ENCODE measurements around the gene RAD51B. TPM values are rescaled to one million over a fixed set of nuclear protein-coding genes. Genes with fewer than 3 reads are reported as not detected.

RAD51B gene
- total and polyA plus RNA-seq, 9 donors: 21.6 to 70.1 (median 35.1) TPM

GRCh38 chr14:68404146-68404527 is 584.6 kb downstream of the RAD51B start:
- Histone ChIP-seq H3K4me3 (no peak overlapping the region), H3K27ac (peak overlapping the region in 1 of 2 donors; percentile 51), H3K27me3 (no peaks in the 10 kb centered on the region), H3K4me1 (ENCODE audit: insufficient read depth) (peaks cover 25% of the 10 kb centered on the region), H3K9me3 (no peaks in the 10 kb centered on the region), H3K36me3 (no peaks in the 10 kb centered on the region)
- TF ChIP-seq POLR2A (IDR thresholded peaks at IDR 0.05) (no peak), CTCF (IDR thresholded peaks at IDR 0.05) (no peak), EP300 (IDR thresholded peaks at IDR 0.05) (no peak)
- no peak for DNase-seq
- 28 to 36% (median 35%) methylated on average over 1 of the region's 1 CpG for WGBS, 3 donors
- intact Hi-C loops (cut with DNase I): loop anchor here in 1 of 4 donors (10.0 kb wide), 1 partner anchor 251 kb away; no protein-coding TSS in a partner anchor

GRCh38 chr14:68404652-68405183 is 585.1 kb downstream of the RAD51B start:
- intact Hi-C loops (cut with DNase I): loop anchor here in 1 of 4 donors (10.0 kb wide), 1 partner anchor 250 kb away; no protein-coding TSS in a partner anchor
- no peaks in the 10 kb centered on the region for H3K9me3 ChIP-seq
- DNase-seq: no peak
- no peaks in the 10 kb centered on the region for H3K27me3 ChIP-seq
- no peak for TF ChIP-seq CTCF (IDR thresholded peaks at IDR 0.05)
- TF ChIP-seq EP300 (IDR thresholded peaks at IDR 0.05): no peak
- no peak for TF ChIP-seq POLR2A (IDR thresholded peaks at IDR 0.05)
- H3K36me3 ChIP-seq: no peaks in the 10 kb centered on the region
- peak overlapping the region in 1 of 2 donors; percentile 51 for H3K27ac ChIP-seq
- H3K4me1 ChIP-seq (ENCODE audit: insufficient read depth): peaks cover 27% of the 10 kb centered on the region
- H3K4me3 ChIP-seq: no peak overlapping the region
- 61 to 76% (median 74%) methylated on average over 5 of the region's 5 CpGs for WGBS, 3 donors

- DNase-seq: no peak
- intact Hi-C loops (cut with DNase I): loop anchor here in 1 of 4 donors (10.0 kb wide), 1 partner anchor 249 kb away; no protein-coding TSS in a partner anchor
These were observed 586.4 kb downstream of the RAD51B start for GRCh38 chr14:68405961-68406360.

GRCh38 chr14:68407285-68407684 is 587.7 kb downstream of the RAD51B start:
- WGBS, 3 donors: 91 to 92% (median 91%) methylated on average over 1 of the region's 1 CpG
- H3K4me3 ChIP-seq: no peak overlapping the region
- H3K27me3 ChIP-seq: no peaks in the 10 kb centered on the region
- intact Hi-C loops (cut with DNase I): loop anchor here in 1 of 4 donors (10.0 kb wide), 1 partner anchor 248 kb away; no protein-coding TSS in a partner anchor
- no peak overlapping the region for H3K27ac ChIP-seq
- peaks cover 20% of the 10 kb centered on the region for H3K4me1 ChIP-seq (ENCODE audit: insufficient read depth)
- no peaks in the 10 kb centered on the region for H3K9me3 ChIP-seq
- DNase-seq: no peak
- no peaks in the 10 kb centered on the region for H3K36me3 ChIP-seq
- no peak for TF ChIP-seq POLR2A (IDR thresholded peaks at IDR 0.05)
- no peak for TF ChIP-seq CTCF (IDR thresholded peaks at IDR 0.05)
- TF ChIP-seq EP300 (IDR thresholded peaks at IDR 0.05): no peak

More at GRCh38 chr14:68405961-68406360, 586.4 kb downstream of the RAD51B start:
- 99 to 100% (median 100%) methylated on average over 1 of the region's 1 CpG for WGBS, 3 donors
- peaks cover 27% of the 10 kb centered on the region for H3K4me1 ChIP-seq (ENCODE audit: insufficient read depth)
- TF ChIP-seq CTCF (IDR thresholded peaks at IDR 0.05) (no peak), EP300 (IDR thresholded peaks at IDR 0.05) (no peak), POLR2A (IDR thresholded peaks at IDR 0.05) (no peak)
- no peaks in the 10 kb centered on the region for H3K27me3 ChIP-seq
- H3K36me3 ChIP-seq: no peaks in the 10 kb centered on the region
- no peaks in the 10 kb centered on the region for H3K9me3 ChIP-seq
- H3K27ac ChIP-seq: no peak overlapping the region
- no peak overlapping the region for H3K4me3 ChIP-seq

All from ovary (tissue), 9 donors.